Ascending aorta (tissue), 2 donors: Measurements from ENCODE around the gene CUTC. TPM values are rescaled to one million over a fixed set of nuclear protein-coding genes. Genes with fewer than 3 reads are reported as not detected.

Experiments used
- DNase-seq, 2 donors: peaks; one replicate each; pipeline ENCODE4 v3.0.0-alpha.2; 2019; ENCODE audit warnings: low spot score in 2 of 2
- H3K27ac ChIP-seq, 2 donors: fragments of 200-600 bp; sonication (generic); one replicate each; pipeline ENCODE4 v1.5.1; 2016 to 2017; ENCODE audit warnings: mild to moderate bottlenecking in 1 of 2
- H3K27me3 ChIP-seq: fragments of 200-600 bp; sonication (generic); one replicate; pipeline ENCODE4 v1.5.1; 2017
- H3K36me3 ChIP-seq, 2 donors: fragments of 200-600 bp; sonication (generic); one replicate each; pipeline ENCODE4 v1.5.1; 2016
- H3K4me1 ChIP-seq, 2 donors: fragments of 200-600 bp; sonication (generic); one replicate each; pipeline ENCODE4 v1.5.1; 2016 to 2017; ENCODE audit warnings: mild to moderate bottlenecking in 1 of 2
- H3K4me3 ChIP-seq, 2 donors: fragments of 200-600 bp; sonication (generic); one replicate each; pipeline ENCODE4 v1.5.1; 2016 to 2017; ENCODE audit warnings: mild to moderate bottlenecking in 1 of 2
- H3K9me3 ChIP-seq, 2 donors: fragments of 200-600 bp; sonication (generic); one replicate each; pipeline ENCODE4 v1.5.1; 2016
- intact Hi-C: fragments of 100-400 bp; cut with DNase I; formaldehyde crosslinking; loops from one replicate; pipeline ENCODE4 v1.15.1; 2023
- total RNA-seq: library from RNA; depleted of rRNA; stranded (reverse); fragments of >200 nt; gene quantifications from one replicate; pipeline ENCODE4 v1.1.0, GENCODE V29; 2016
- TF ChIP-seq, protein P1 (sequence below), 3 experiments: fragments of 200-600 bp in 2 of 3; fragments of 450-650 bp in 1 of 3; sonication (generic) in 2 of 3; IDR thresholded peaks; one replicate each; pipeline ENCODE4 v1.5.1; 2016 to 2019; ENCODE audit warnings: antibody characterized with exemption in 3 of 3, mild to moderate bottlenecking in 1 of 3, moderate library complexity in 1 of 3

CUTC gene
- total RNA-seq, 1 donor from 2014 or later: 8.0 TPM

DNA sequence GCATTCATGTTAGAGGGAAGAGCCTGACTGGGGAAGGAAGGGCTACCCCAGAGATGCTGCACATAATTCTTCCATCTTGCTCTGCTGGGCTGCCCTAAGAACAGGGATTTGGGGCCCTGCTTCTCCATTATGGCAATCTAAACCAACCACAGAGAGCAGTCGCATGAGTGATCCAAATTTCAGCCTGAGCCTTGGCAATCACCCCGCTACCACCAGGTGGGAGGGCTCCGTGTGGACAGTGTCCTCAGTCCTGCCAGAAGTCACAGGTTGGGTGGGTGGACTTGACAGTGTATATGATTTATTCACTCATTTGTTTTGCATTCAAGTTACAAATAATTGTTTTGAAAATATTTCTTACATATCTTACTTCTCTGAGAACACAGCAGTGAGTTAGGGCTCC, 72.4 kb downstream of the CUTC start:
- no peak overlapping the region for H3K27ac ChIP-seq
- H3K9me3 ChIP-seq: no peaks in the 10 kb centered on the region
- intact Hi-C loops: no loop called here
- TF ChIP-seq, protein P1, sequence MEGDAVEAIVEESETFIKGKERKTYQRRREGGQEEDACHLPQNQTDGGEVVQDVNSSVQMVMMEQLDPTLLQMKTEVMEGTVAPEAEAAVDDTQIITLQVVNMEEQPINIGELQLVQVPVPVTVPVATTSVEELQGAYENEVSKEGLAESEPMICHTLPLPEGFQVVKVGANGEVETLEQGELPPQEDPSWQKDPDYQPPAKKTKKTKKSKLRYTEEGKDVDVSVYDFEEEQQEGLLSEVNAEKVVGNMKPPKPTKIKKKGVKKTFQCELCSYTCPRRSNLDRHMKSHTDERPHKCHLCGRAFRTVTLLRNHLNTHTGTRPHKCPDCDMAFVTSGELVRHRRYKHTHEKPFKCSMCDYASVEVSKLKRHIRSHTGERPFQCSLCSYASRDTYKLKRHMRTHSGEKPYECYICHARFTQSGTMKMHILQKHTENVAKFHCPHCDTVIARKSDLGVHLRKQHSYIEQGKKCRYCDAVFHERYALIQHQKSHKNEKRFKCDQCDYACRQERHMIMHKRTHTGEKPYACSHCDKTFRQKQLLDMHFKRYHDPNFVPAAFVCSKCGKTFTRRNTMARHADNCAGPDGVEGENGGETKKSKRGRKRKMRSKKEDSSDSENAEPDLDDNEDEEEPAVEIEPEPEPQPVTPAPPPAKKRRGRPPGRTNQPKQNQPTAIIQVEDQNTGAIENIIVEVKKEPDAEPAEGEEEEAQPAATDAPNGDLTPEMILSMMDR (IDR thresholded peaks at IDR 0.05): no peak
- no peak overlapping the region for H3K4me3 ChIP-seq
- H3K4me1 ChIP-seq: no peaks in the 10 kb centered on the region
- H3K27me3 ChIP-seq: no peaks in the 10 kb centered on the region
- no peak for DNase-seq
- H3K36me3 ChIP-seq: no peaks in the 10 kb centered on the region

DNA sequence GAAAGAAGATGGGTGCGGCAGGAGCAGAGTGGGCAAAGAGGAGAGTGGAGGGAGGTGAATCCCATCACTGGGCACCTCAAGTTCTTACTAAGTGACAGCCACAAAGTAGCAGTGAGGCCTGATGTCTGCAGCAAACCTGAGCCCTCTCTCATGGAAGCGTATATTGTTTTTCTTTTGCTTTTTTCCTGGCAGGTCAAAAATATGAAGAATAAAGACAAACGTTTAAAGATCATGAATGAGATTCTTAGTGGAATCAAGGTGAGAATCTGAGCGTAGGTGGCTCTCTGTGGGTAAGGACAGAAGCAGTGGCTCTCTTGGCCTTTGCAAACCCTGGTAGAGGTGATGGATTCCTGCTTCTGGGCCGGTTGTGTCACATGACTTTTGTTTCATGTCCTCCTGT, 73.2 kb downstream of the CUTC start:
- TF ChIP-seq, protein P1 (IDR thresholded peaks at IDR 0.05): no peak
- H3K9me3 ChIP-seq: no peaks in the 10 kb centered on the region
- no peak overlapping the region for H3K27ac ChIP-seq
- DNase-seq: no peak
- no peaks in the 10 kb centered on the region for H3K36me3 ChIP-seq
- H3K4me3 ChIP-seq: no peak overlapping the region
- H3K4me1 ChIP-seq: no peaks in the 10 kb centered on the region
- H3K27me3 ChIP-seq: no peaks in the 10 kb centered on the region
- intact Hi-C loops: no loop called here

Other genes with a start within 250 kb of the CUTC start
- not detected for gene NKX2-3, start 199.3 kb upstream of the CUTC start, total RNA-seq
- 25.2 TPM for gene SLC25A28, start 111.8 kb upstream of the CUTC start, total RNA-seq
- 9.9 TPM for gene ENTPD7, start 72.7 kb upstream of the CUTC start, total RNA-seq
- gene COX15, start 107 bp upstream of the CUTC start, total RNA-seq: 22.0 TPM
- gene ABCC2, start 50.4 kb downstream of the CUTC start, total RNA-seq: 0.96 TPM